ENCODE results near the gene AKR1B15. TPM values are rescaled to one million over a fixed set of nuclear protein-coding genes. Genes with fewer than 3 reads are reported as not detected.

The AKR1B15 gene
- polyA plus RNA-seq, 1 of the 3 experiments (the other 2 are of a cell fraction): not detected

Other genes starting within 250 kb of the AKR1B15 start
- 19.3 and 24.9 TPM in 2 replicates for gene SLC35B4, start 232.2 kb upstream of the AKR1B15 start, polyA plus RNA-seq (2012; rRNA removed)
- 216 and 224 TPM in 2 replicates for gene AKR1B1, start 90.0 kb upstream of the AKR1B15 start, polyA plus RNA-seq (2012; rRNA removed)
- 0.10 and 0.16 TPM in 2 replicates for gene AKR1B10, start 21.5 kb upstream of the AKR1B15 start, polyA plus RNA-seq (2012; rRNA removed)
- gene BPGM, start 97.7 kb downstream of the AKR1B15 start, polyA plus RNA-seq (2012; rRNA removed): 12.4 and 17.4 TPM in 2 replicates
- 299 and 303 TPM in 2 replicates for gene CALD1, start 230.5 kb downstream of the AKR1B15 start, polyA plus RNA-seq (2012; rRNA removed)

Data from SK-N-SH (cell line).